Right lung (tissue), 5 donors: ENCODE results near the gene RNF144A. TPM values are rescaled to one million over a fixed set of nuclear protein-coding genes. Genes with fewer than 3 reads are reported as not detected.

ENCODE experiments used
- DNase-seq, 2 donors: peaks; one replicate each; pipeline ENCODE4 v3.0.0-alpha.2; 2013
- polyA plus RNA-seq, 5 donors: library from polyadenylated mRNA; unstranded; fragments of 120-200 nt; gene quantifications; one replicate each; pipeline versions ENCODE4 v1.2.1 to v1.2.3, GENCODE V29; 2013; ENCODE audit warnings: inconsistent platforms in 1 of 5, low replicate concordance in 1 of 5; ENCODE audit not compliant: insufficient read length in 5 of 5, insufficient read depth in 1 of 5

The RNF144A gene
- polyA plus RNA-seq, 5 donors = 22.8 to 35.4 (median 31.4) TPM

GRCh38 chr2:6944555-6944954 is 27.3 kb downstream of the RNF144A start:
- no peak for DNase-seq

GRCh38 chr2:6945087-6945813 is 28.0 kb downstream of the RNF144A start:
- no peak for DNase-seq

- no peak for DNase-seq
Measured at GRCh38 chr2:6945821-6946220, 28.6 kb downstream of the RNF144A start.

- no peak for DNase-seq
Measured at GRCh38 chr2:6946722-6947121, 29.5 kb downstream of the RNF144A start.

GRCh38 chr2:6947929-6948676 is 30.9 kb downstream of the RNF144A start:
- no peak for DNase-seq

- no peak for DNase-seq
Measured at GRCh38 chr2:6948677-6949351, 31.6 kb downstream of the RNF144A start.

- DNase-seq = no peak
Measured at GRCh38 chr2:6951046-6951445, 33.8 kb downstream of the RNF144A start.

GRCh38 chr2:6952101-6952500 is 34.9 kb downstream of the RNF144A start:
- no peak for DNase-seq

GRCh38 chr2:6954586-6954985 is 37.4 kb downstream of the RNF144A start:
- no peak for DNase-seq

GRCh38 chr2:6955511-6956136 is 38.4 kb downstream of the RNF144A start:
- no peak for DNase-seq

GRCh38 chr2:6956566-6956965 is 39.4 kb downstream of the RNF144A start:
- no peak for DNase-seq

- DNase-seq = no peak
Measured at GRCh38 chr2:6957031-6957714, 40.0 kb downstream of the RNF144A start.

GRCh38 chr2:6957910-6958615 is 40.9 kb downstream of the RNF144A start:
- no peak for DNase-seq

GRCh38 chr2:6958616-6959235 is 41.5 kb downstream of the RNF144A start:
- DNase-seq = no peak

GRCh38 chr2:6959751-6960150 is 42.5 kb downstream of the RNF144A start:
- DNase-seq = no peak

GRCh38 chr2:6960659-6961058 is 43.4 kb downstream of the RNF144A start:
- peak; percentile 65 to 78 for DNase-seq

- no peak for DNase-seq
Measured at GRCh38 chr2:6963727-6964126, 46.5 kb downstream of the RNF144A start.

GRCh38 chr2:6965071-6965795 is 48.0 kb downstream of the RNF144A start:
- DNase-seq = no peak

- no peak for DNase-seq
Measured at GRCh38 chr2:6966446-6966940, 49.3 kb downstream of the RNF144A start.

- DNase-seq = no peak
Measured at GRCh38 chr2:6967301-6967700, 50.1 kb downstream of the RNF144A start.
